DOHH2 (cell line): Measurements from ENCODE around the gene DSE.
"Not testable (repeated sequence)": the region's sequence is repeated elsewhere in the genome, so short reads cannot be mapped to it uniquely, and the experiment has no call there.

Experiments
- H3F3A ChIP-seq: fragments of 200-600 bp; sonication (generic), shearing (Covaris generic); 2 replicates; pipeline ENCODE4 v1.6.0; 2016; ENCODE audit warnings: antibody characterized with exemption, mild to moderate bottlenecking; ENCODE audit not compliant: control insufficient read depth, insufficient read depth
- H3K27ac ChIP-seq: fragments of 200-600 bp; sonication (generic); 2 replicates; pipeline ENCODE4 v1.5.1; 2014; ENCODE audit warnings: low read depth, mild to moderate bottlenecking, low read length, moderate library complexity
- H3K27me3 ChIP-seq: fragments of 200-600 bp; sonication (generic); 2 replicates; pipeline ENCODE4 v1.6.1; 2014; ENCODE audit warnings: mild to moderate bottlenecking, low read length, mixed read lengths; ENCODE audit not compliant: control insufficient read depth
- H3K36me3 ChIP-seq: fragments of 200-600 bp; sonication (generic); 2 replicates; pipeline ENCODE4 v1.6.1; 2014; ENCODE audit warnings: mild to moderate bottlenecking, low read length, moderate library complexity, mixed read lengths; ENCODE audit not compliant: control insufficient read depth
- H3K4me1 ChIP-seq: fragments of 200-600 bp; sonication (generic); 2 replicates; pipeline ENCODE4 v1.6.1; 2014; ENCODE audit warnings: mild to moderate bottlenecking, low read length, mixed read lengths; ENCODE audit not compliant: control insufficient read depth
- H3K4me2 ChIP-seq: fragments of 200-600 bp; sonication (generic); 2 replicates; pipeline ENCODE4 v1.6.0; 2014; ENCODE audit warnings: mild to moderate bottlenecking, low read length, moderate library complexity
- H3K4me3 ChIP-seq: fragments of 200-600 bp; sonication (generic); 2 replicates; pipeline ENCODE4 v1.5.1; 2014; ENCODE audit warnings: mild to moderate bottlenecking, low read length, mixed read lengths
- H3K79me2 ChIP-seq: fragments of 200-600 bp; sonication (generic); 2 replicates; pipeline ENCODE4 v1.6.1; 2014; ENCODE audit warnings: mild to moderate bottlenecking, low read length, mixed read lengths; ENCODE audit not compliant: control insufficient read depth
- H3K9me2 ChIP-seq: fragments of 200-600 bp; sonication (generic); replicated peaks from 2 replicates; pipeline ENCODE4 v1.6.1; 2014; ENCODE audit warnings: mild to moderate bottlenecking, low read length, mixed read lengths; ENCODE audit not compliant: control insufficient read depth
- H3K9me3 ChIP-seq: fragments of 200-600 bp; sonication (generic); 2 replicates; pipeline ENCODE4 v1.6.1; 2014; ENCODE audit warnings: antibody characterized with exemption, low read length, mixed read lengths; ENCODE audit not compliant: control insufficient read depth, insufficient read depth
- H4K20me1 ChIP-seq: fragments of 200-600 bp; sonication (generic); 2 replicates; pipeline ENCODE4 v1.6.0; 2014; ENCODE audit warnings: low read depth, mild to moderate bottlenecking, antibody characterized with exemption, low read length, moderate library complexity; ENCODE audit not compliant: control insufficient read depth, insufficient read depth
- CTCF ChIP-seq: fragments of 200-600 bp; sonication (generic); IDR thresholded peaks from one replicate; pipeline ENCODE4 v1.5.1; 2014; ENCODE audit warnings: antibody characterized with exemption, mild to moderate bottlenecking, low read depth, low read length; ENCODE audit not compliant: poor library complexity, severe bottlenecking
- EZH2phosphoT487 ChIP-seq: fragments of 200-600 bp; sonication (generic); IDR thresholded peaks from 2 replicates; pipeline ENCODE4 v1.6.1; 2017; ENCODE audit warnings: borderline replicate concordance, mild to moderate bottlenecking, antibody characterized with exemption, low read length, moderate library complexity, mixed read lengths

DSE gene

GRCh38 chr6:116328528-116328903 is 42.2 kb upstream of the DSE start:
- Histone ChIP-seq H3K9me2 (no peaks in the 10 kb centered on the region), H3K9me3 (no peaks in the 10 kb centered on the region), H3K27ac (no peak overlapping the region), H3F3A (no peaks in the 10 kb centered on the region), H3K4me2 (no peak overlapping the region), H3K27me3 (no peaks in the 10 kb centered on the region), H4K20me1 (no peaks in the 10 kb centered on the region), H3K4me3 (no peak overlapping the region), H3K79me2 (no peaks in the 10 kb centered on the region), H3K36me3 (no peaks in the 10 kb centered on the region), H3K4me1 (no peaks in the 10 kb centered on the region)
- TF ChIP-seq EZH2phosphoT487 = no peak

GRCh38 chr6:116329156-116329555 is 41.6 kb upstream of the DSE start:
- H3K9me3 ChIP-seq = no peaks in the 10 kb centered on the region
- H3F3A ChIP-seq = no peaks in the 10 kb centered on the region
- H4K20me1 ChIP-seq = no peaks in the 10 kb centered on the region
- no peaks in the 10 kb centered on the region for H3K79me2 ChIP-seq
- no peak overlapping the region for H3K27ac ChIP-seq
- H3K4me3 ChIP-seq = no peak overlapping the region
- no peaks in the 10 kb centered on the region for H3K9me2 ChIP-seq
- no peaks in the 10 kb centered on the region for H3K27me3 ChIP-seq
- TF ChIP-seq EZH2phosphoT487 = no peak
- TF ChIP-seq CTCF = no peak
- no peak overlapping the region for H3K4me2 ChIP-seq
- no peaks in the 10 kb centered on the region for H3K36me3 ChIP-seq
- H3K4me1 ChIP-seq = no peaks in the 10 kb centered on the region

GRCh38 chr6:116330511-116330910 is 40.2 kb upstream of the DSE start:
- no peaks in the 10 kb centered on the region for H3K36me3 ChIP-seq
- no peak overlapping the region for H3K4me2 ChIP-seq
- H3K27me3 ChIP-seq = no peaks in the 10 kb centered on the region
- H3F3A ChIP-seq = no peaks in the 10 kb centered on the region
- H3K9me2 ChIP-seq = no peaks in the 10 kb centered on the region
- no peaks in the 10 kb centered on the region for H3K9me3 ChIP-seq
- H3K27ac ChIP-seq = no peak overlapping the region
- H3K79me2 ChIP-seq = no peaks in the 10 kb centered on the region
- H3K4me3 ChIP-seq = no peak overlapping the region
- TF ChIP-seq CTCF = no peak
- TF ChIP-seq EZH2phosphoT487 = no peak
- H3K4me1 ChIP-seq = no peaks in the 10 kb centered on the region
- no peaks in the 10 kb centered on the region for H4K20me1 ChIP-seq

GRCh38 chr6:116332096-116332495 is 38.7 kb upstream of the DSE start:
- H3K36me3 ChIP-seq = no peaks in the 10 kb centered on the region
- no peak overlapping the region for H3K4me3 ChIP-seq
- no peaks in the 10 kb centered on the region for H3K27me3 ChIP-seq
- no peak overlapping the region for H3K27ac ChIP-seq
- no peak overlapping the region for H3K4me2 ChIP-seq
- H3K9me2 ChIP-seq = no peaks in the 10 kb centered on the region
- H4K20me1 ChIP-seq = no peaks in the 10 kb centered on the region
- H3F3A ChIP-seq = no peaks in the 10 kb centered on the region
- H3K79me2 ChIP-seq = no peaks in the 10 kb centered on the region
- no peaks in the 10 kb centered on the region for H3K4me1 ChIP-seq
- TF ChIP-seq EZH2phosphoT487 (no peak), CTCF (no peak)
- H3K9me3 ChIP-seq = no peaks in the 10 kb centered on the region

GRCh38 chr6:116334638-116335409 is 35.9 kb upstream of the DSE start:
- not testable (repeated sequence) for H3K36me3 ChIP-seq, H4K20me1 ChIP-seq, H3F3A ChIP-seq, H3K79me2 ChIP-seq, H3K4me1 ChIP-seq, H3K4me2 ChIP-seq, H3K27me3 ChIP-seq, H3K4me3 ChIP-seq, H3K27ac ChIP-seq, H3K9me3 ChIP-seq, H3K9me2 ChIP-seq
